Gastroesophageal sphincter (tissue), 3 donors: ENCODE results near the gene BCL2L13.

Source experiments
- EP300 ChIP-seq: sonication (generic); formaldehyde crosslinking; IDR thresholded peaks from one replicate; pipeline ENCODE4 v1.6.1; 2017; ENCODE audit warnings: antibody characterized with exemption, mild to moderate bottlenecking
- POLR2A ChIP-seq, 2 donors: fragments of 450-650 bp; IDR thresholded peaks; one replicate each; pipeline ENCODE4 v1.6.1; 2017; ENCODE audit warnings: antibody characterized with exemption in 2 of 2, mild to moderate bottlenecking in 2 of 2, moderate library complexity in 1 of 2
- POLR2AphosphoS5 ChIP-seq: sonication (generic); formaldehyde crosslinking; IDR thresholded peaks from one replicate; pipeline ENCODE4 v1.6.1; 2017; ENCODE audit warnings: antibody characterized with exemption
- TF ChIP-seq, protein P1 (sequence below), 4 experiments: fragments of 200-600 bp in 2 of 4; fragments of 450-650 bp in 2 of 4; sonication (generic) in 1 of 4; IDR thresholded peaks; one replicate each; pipeline ENCODE4 v1.5.1; 2017 to 2019; ENCODE audit warnings: antibody characterized with exemption in 4 of 4, mild to moderate bottlenecking in 2 of 4, moderate library complexity in 2 of 4

DNA sequence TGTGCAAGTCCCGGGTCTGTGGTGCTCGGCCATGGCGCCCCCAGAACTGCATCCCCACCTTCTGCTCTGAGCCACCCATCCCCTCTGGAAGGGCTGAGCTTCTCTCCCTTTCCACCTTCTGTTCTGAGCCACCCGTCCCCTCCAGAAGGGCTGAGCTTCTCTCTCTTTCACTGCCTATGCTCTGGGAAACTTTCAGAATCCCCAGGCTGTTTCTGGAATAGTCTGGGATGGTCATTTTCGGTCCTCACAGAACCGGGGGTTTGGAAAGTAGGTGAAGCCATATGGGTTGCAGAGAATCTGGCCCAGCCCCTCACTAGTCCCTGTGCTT, 139.1 kb downstream of the BCL2L13 start:
- TF ChIP-seq POLR2AphosphoS5: no peak
- TF ChIP-seq, protein P1, sequence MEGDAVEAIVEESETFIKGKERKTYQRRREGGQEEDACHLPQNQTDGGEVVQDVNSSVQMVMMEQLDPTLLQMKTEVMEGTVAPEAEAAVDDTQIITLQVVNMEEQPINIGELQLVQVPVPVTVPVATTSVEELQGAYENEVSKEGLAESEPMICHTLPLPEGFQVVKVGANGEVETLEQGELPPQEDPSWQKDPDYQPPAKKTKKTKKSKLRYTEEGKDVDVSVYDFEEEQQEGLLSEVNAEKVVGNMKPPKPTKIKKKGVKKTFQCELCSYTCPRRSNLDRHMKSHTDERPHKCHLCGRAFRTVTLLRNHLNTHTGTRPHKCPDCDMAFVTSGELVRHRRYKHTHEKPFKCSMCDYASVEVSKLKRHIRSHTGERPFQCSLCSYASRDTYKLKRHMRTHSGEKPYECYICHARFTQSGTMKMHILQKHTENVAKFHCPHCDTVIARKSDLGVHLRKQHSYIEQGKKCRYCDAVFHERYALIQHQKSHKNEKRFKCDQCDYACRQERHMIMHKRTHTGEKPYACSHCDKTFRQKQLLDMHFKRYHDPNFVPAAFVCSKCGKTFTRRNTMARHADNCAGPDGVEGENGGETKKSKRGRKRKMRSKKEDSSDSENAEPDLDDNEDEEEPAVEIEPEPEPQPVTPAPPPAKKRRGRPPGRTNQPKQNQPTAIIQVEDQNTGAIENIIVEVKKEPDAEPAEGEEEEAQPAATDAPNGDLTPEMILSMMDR (IDR thresholded peaks at IDR 0.05): no peak
- no peak for TF ChIP-seq EP300
- no peak for TF ChIP-seq POLR2A (IDR thresholded peaks at IDR 0.05)
